Activated T-cell treated with anti-CD3 and anti-CD28 coated beads, Interleukin-2, amount 50 U/mL, for 72 hours (primary cell): ENCODE results near the gene SSC5D. TPM values are rescaled to one million over a fixed set of nuclear protein-coding genes. Genes with fewer than 3 reads are reported as not detected.

Source experiments
- ATAC-seq, 2 donors: fragments of 150-1000 bp; cut with Tn5 transposase; replicated peaks in 1 of 2; 2 replicates each; pipeline ENCODE4 v1.10.0; 2021; ENCODE audit warnings: moderate library complexity in 2 of 2, mild to moderate bottlenecking in 1 of 2
- DNase-seq, 2 donors: peaks; one replicate each; pipeline ENCODE4 v3.0.0; 2021 to 2022; ENCODE audit warnings: mixed read lengths in 1 of 2
- H3K27ac Mint-ChIP-seq: one replicate; pipeline ENCODE4 v1.8.0; 2022; ENCODE audit warnings: mild to moderate bottlenecking, moderate library complexity, mixed read lengths
- H3K27me3 Mint-ChIP-seq: one replicate; pipeline ENCODE4 v1.8.0; 2022; ENCODE audit warnings: low read depth, mixed read lengths
- H3K36me3 Mint-ChIP-seq, 2 donors: one replicate each; pipeline ENCODE4 v1.8.0; 2022; ENCODE audit warnings: mixed read lengths in 2 of 2, mild to moderate bottlenecking in 1 of 2; ENCODE audit not compliant: insufficient read depth in 2 of 2
- H3K4me1 Mint-ChIP-seq: one replicate; pipeline ENCODE4 v1.8.0; 2022; ENCODE audit warnings: low read depth, mixed read lengths
- H3K4me3 Mint-ChIP-seq, 2 donors: one replicate each; pipeline ENCODE4 v1.8.0; 2022; ENCODE audit warnings: mild to moderate bottlenecking in 2 of 2, mixed read lengths in 2 of 2, moderate library complexity in 2 of 2
- H3K9me3 Mint-ChIP-seq, 2 donors: one replicate each; pipeline ENCODE4 v1.8.0; 2022; ENCODE audit warnings: mixed read lengths in 2 of 2
- total RNA-seq, 2 donors: library from RNA; stranded (reverse); gene quantifications; one replicate each; pipeline ENCODE4 v1.2.3, GENCODE V29; 2022

Gene SSC5D
- total RNA-seq, 2 donors from 2014 or later: 1.2 to 1.7 TPM

GRCh38 chr19:55459950-55460657 is 28.1 kb upstream of the SSC5D start:
- no peaks in the 10 kb centered on the region for H3K9me3 Mint-ChIP-seq
- H3K4me1 Mint-ChIP-seq: peaks cover 29% of the 10 kb centered on the region
- H3K27me3 Mint-ChIP-seq: no peaks in the 10 kb centered on the region
- no peaks in the 10 kb centered on the region for H3K36me3 Mint-ChIP-seq
- H3K27ac Mint-ChIP-seq: peak overlapping the region; percentile 71
- peak overlapping the region; percentile 88 to 92 for H3K4me3 Mint-ChIP-seq
- no peak for DNase-seq
- no peak for ATAC-seq

- no peaks in the 10 kb centered on the region for H3K9me3 Mint-ChIP-seq
- H3K36me3 Mint-ChIP-seq: no peaks in the 10 kb centered on the region
- no peak for ATAC-seq
- H3K4me1 Mint-ChIP-seq: peaks cover 29% of the 10 kb centered on the region
- H3K27ac Mint-ChIP-seq: no peak overlapping the region
- peak; percentile 47 for DNase-seq
- no peaks in the 10 kb centered on the region for H3K27me3 Mint-ChIP-seq
- peak overlapping the region; percentile 88 to 92 for H3K4me3 Mint-ChIP-seq
Measured at GRCh38 chr19:55460670-55461258, 27.5 kb upstream of the SSC5D start.

- DNase-seq (peak; percentile 100), ATAC-seq (peak; percentile 96 to 97)
- Mint-ChIP-seq H3K4me1 (peaks cover 29% of the 10 kb centered on the region), H3K36me3 (no peaks in the 10 kb centered on the region), H3K27ac (peak within 1 kb of the TSS; percentile 64), H3K9me3 (no peaks in the 10 kb centered on the region), H3K4me3 (peak within 1 kb of the TSS; percentile 88 to 92), H3K27me3 (no peaks in the 10 kb centered on the region)
Measured at GRCh38 chr19:55461259-55461973, 26.8 kb upstream of the SSC5D start, which contains the start of gene ISOC2. Gene ISOC2, minus strand, starts transcription at chr19:55461642. Its CDS starts 5,156 bp downstream, at chr19:55456486.

GRCh38 chr19:55461974-55462626 is 26.1 kb upstream of the SSC5D start:
- no peaks in the 10 kb centered on the region for H3K27me3 Mint-ChIP-seq
- no peaks in the 10 kb centered on the region for H3K36me3 Mint-ChIP-seq

DNA sequence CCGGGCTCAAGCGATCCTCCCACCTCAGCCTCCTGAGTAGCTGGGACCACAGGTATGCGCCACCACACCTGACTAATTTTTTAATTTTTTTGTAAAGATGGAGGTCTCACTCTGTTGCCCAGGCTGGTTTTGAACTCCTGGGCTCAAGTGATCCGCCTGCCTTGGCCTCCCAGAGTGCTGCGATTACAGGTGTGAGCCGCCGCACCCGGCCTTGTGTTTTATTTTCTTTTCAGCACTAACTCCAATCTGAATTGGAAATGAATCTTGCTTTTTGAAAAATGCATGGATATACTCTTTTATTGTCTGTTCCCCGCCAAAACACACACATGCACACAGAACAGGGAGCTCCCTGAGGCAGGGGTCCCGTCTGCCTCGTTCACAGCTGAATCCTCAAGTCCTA is 25.5 kb upstream of the SSC5D start:
- H3K36me3 Mint-ChIP-seq: no peaks in the 10 kb centered on the region
- no peaks in the 10 kb centered on the region for H3K27me3 Mint-ChIP-seq
- peak overlapping the region; percentile 88 to 92 for H3K4me3 Mint-ChIP-seq
- no peak overlapping the region for H3K27ac Mint-ChIP-seq
- no peaks in the 10 kb centered on the region for H3K9me3 Mint-ChIP-seq
- H3K4me1 Mint-ChIP-seq: peaks cover 29% of the 10 kb centered on the region
- DNase-seq: no peak
- no peak for ATAC-seq

More at GRCh38 chr19:55461974-55462626, 26.1 kb upstream of the SSC5D start:
- peaks cover 29% of the 10 kb centered on the region for H3K4me1 Mint-ChIP-seq
- H3K27ac Mint-ChIP-seq: peak overlapping the region; percentile 64
- DNase-seq (no peak), ATAC-seq (no peak)
- no peaks in the 10 kb centered on the region for H3K9me3 Mint-ChIP-seq
- peak overlapping the region; percentile 88 to 92 for H3K4me3 Mint-ChIP-seq

GRCh38 chr19:55463583-55464031 is 24.6 kb upstream of the SSC5D start:
- H3K36me3 Mint-ChIP-seq: no peaks in the 10 kb centered on the region
- no peak overlapping the region for H3K4me3 Mint-ChIP-seq
- DNase-seq (no peak), ATAC-seq (no peak)
- H3K27me3 Mint-ChIP-seq: no peaks in the 10 kb centered on the region
- H3K27ac Mint-ChIP-seq: no peak overlapping the region
- no peaks in the 10 kb centered on the region for H3K9me3 Mint-ChIP-seq
- peaks cover 33% of the 10 kb centered on the region for H3K4me1 Mint-ChIP-seq

- Mint-ChIP-seq H3K9me3 (no peaks in the 10 kb centered on the region), H3K36me3 (no peaks in the 10 kb centered on the region), H3K27me3 (no peaks in the 10 kb centered on the region), H3K4me3 (no peak overlapping the region), H3K27ac (no peak overlapping the region), H3K4me1 (peaks cover 33% of the 10 kb centered on the region)
- DNase-seq: no peak
- ATAC-seq: no peak
Measured at GRCh38 chr19:55464039-55464661, 24.1 kb upstream of the SSC5D start.

- H3K4me1 Mint-ChIP-seq: peaks cover 31% of the 10 kb centered on the region
- ATAC-seq (no peak), DNase-seq (no peak)
- no peaks in the 10 kb centered on the region for H3K36me3 Mint-ChIP-seq
- no peaks in the 10 kb centered on the region for H3K27me3 Mint-ChIP-seq
- no peaks in the 10 kb centered on the region for H3K9me3 Mint-ChIP-seq
- H3K4me3 Mint-ChIP-seq: no peak within 1 kb of the TSS
- no peak within 1 kb of the TSS for H3K27ac Mint-ChIP-seq
Measured at GRCh38 chr19:55464662-55465054, 23.6 kb upstream of the SSC5D start, which contains the start of gene C19orf85. Gene C19orf85, minus strand, starts transcription at chr19:55464751. Its CDS starts 197 bp downstream, at chr19:55464554.

GRCh38 chr19:55465460-55466240 is 22.6 kb upstream of the SSC5D start:
- H3K9me3 Mint-ChIP-seq: no peaks in the 10 kb centered on the region
- H3K4me3 Mint-ChIP-seq: no peak overlapping the region
- peaks cover 21% of the 10 kb centered on the region for H3K4me1 Mint-ChIP-seq
- no peak overlapping the region for H3K27ac Mint-ChIP-seq
- no peak for ATAC-seq
- H3K27me3 Mint-ChIP-seq: no peaks in the 10 kb centered on the region
- no peak for DNase-seq
- H3K36me3 Mint-ChIP-seq: no peaks in the 10 kb centered on the region

- no peaks in the 10 kb centered on the region for H3K27me3 Mint-ChIP-seq
- no peak overlapping the region for H3K27ac Mint-ChIP-seq
- DNase-seq (no peak), ATAC-seq (no peak)
- peaks cover 16% of the 10 kb centered on the region for H3K4me1 Mint-ChIP-seq
- no peaks in the 10 kb centered on the region for H3K36me3 Mint-ChIP-seq
- no peaks in the 10 kb centered on the region for H3K9me3 Mint-ChIP-seq
- H3K4me3 Mint-ChIP-seq: no peak overlapping the region
Measured at GRCh38 chr19:55466241-55466614, 22.0 kb upstream of the SSC5D start.

GRCh38 chr19:55467236-55468053 is 20.8 kb upstream of the SSC5D start:
- Mint-ChIP-seq H3K4me3 (no peak overlapping the region), H3K27ac (no peak overlapping the region), H3K9me3 (no peaks in the 10 kb centered on the region), H3K4me1 (peaks cover 10% of the 10 kb centered on the region), H3K27me3 (no peaks in the 10 kb centered on the region), H3K36me3 (no peaks in the 10 kb centered on the region)
- ATAC-seq: peak; percentile 96
- DNase-seq: peak; percentile 75 to 86
